ENCODE results near the gene EYA4.

- TF ChIP-seq ZNF274 (IDR thresholded peaks at IDR 0.05; ENCODE audit: low read depth, low read length) (no peak), YY1 (IDR thresholded peaks at IDR 0.05; ENCODE audit: insufficient read depth, insufficient read length) (no peak)
These were observed 100.5 kb downstream of the EYA4 start for GRCh38 chr6:133341607-133342158.

Data from NT2/D1 (cell line).